ENCODE data around the gene SLC26A8. TPM values are rescaled to one million over a fixed set of nuclear protein-coding genes. Genes with fewer than 3 reads are reported as not detected.

Gene SLC26A8
- total RNA-seq, 1 donor from 2014 or later, result not detected

GRCh38 chr6:36019167-36019566 is 5.3 kb downstream of the SLC26A8 start:
- peaks cover 4% of the 10 kb centered on the region for H3K4me1 Mint-ChIP-seq (ENCODE audit: low read depth, unreplicated experiment)

GRCh38 chr6:36018339-36018738 is 6.1 kb downstream of the SLC26A8 start:
- no peaks in the 10 kb centered on the region for H3K4me1 ChIP-seq (ENCODE audit: insufficient read depth, low read length)
- H3K9ac ChIP-seq (ENCODE audit: low read length), result no peak overlapping the region
- no peaks in the 10 kb centered on the region for H4K20me1 ChIP-seq (ENCODE audit: insufficient read depth, low read length)
- H3K36me3 ChIP-seq (ENCODE audit: insufficient read depth, low read length), result no peaks in the 10 kb centered on the region
- no peaks in the 10 kb centered on the region for H3K9me3 Mint-ChIP-seq (ENCODE audit: unreplicated experiment)
- no peak overlapping the region for H2AFZ ChIP-seq (ENCODE audit: low read depth, low read length)
- H3K27ac ChIP-seq (ENCODE audit: low read depth, low read length), result no peak overlapping the region
- no peaks in the 10 kb centered on the region for H3K9me3 ChIP-seq (ENCODE audit: insufficient read depth, low read depth, low read length)
- FAIRE-seq (no peak), DNase-seq (ENCODE audit: low read depth) (no peak)
- no peaks in the 10 kb centered on the region for H3K79me2 ChIP-seq (ENCODE audit: insufficient read depth, low read length)
- peaks cover 4% of the 10 kb centered on the region for H3K27me3 Mint-ChIP-seq (ENCODE audit: low read depth, unreplicated experiment)
- TF ChIP-seq CTCF (IDR thresholded peaks at IDR 0.05; ENCODE audit: insufficient read depth, low read depth, low read length), result no peak
- no peak for TF ChIP-seq EZH2 (IDR thresholded peaks at IDR 0.05; ENCODE audit: insufficient read depth, low read length)
- H3K4me2 ChIP-seq (ENCODE audit: low read length), result no peak overlapping the region
- no peaks in the 10 kb centered on the region for H3K36me3 Mint-ChIP-seq (ENCODE audit: low read depth, unreplicated experiment)
- H3K4me1 Mint-ChIP-seq (ENCODE audit: low read depth, unreplicated experiment), result no peaks in the 10 kb centered on the region
- peaks cover 3% of the 10 kb centered on the region for H3K27me3 ChIP-seq (ENCODE audit: insufficient read depth, low read length)
- no peak overlapping the region for H3K27ac Mint-ChIP-seq (ENCODE audit: unreplicated experiment)
- H3K4me3 Mint-ChIP-seq (ENCODE audit: unreplicated experiment), result no peak overlapping the region
- H3K4me3 ChIP-seq (ENCODE audit: insufficient read depth, low read depth, low read length), result no peak overlapping the region

More at GRCh38 chr6:36019167-36019566, 5.3 kb downstream of the SLC26A8 start:
- DNase-seq (ENCODE audit: low read depth) (no peak), FAIRE-seq (no peak)
- H2AFZ ChIP-seq (ENCODE audit: low read depth, low read length), result no peak overlapping the region
- no peaks in the 10 kb centered on the region for H3K9me3 Mint-ChIP-seq (ENCODE audit: unreplicated experiment)
- H3K27me3 ChIP-seq (ENCODE audit: insufficient read depth, low read length), result peaks cover 3% of the 10 kb centered on the region
- H3K79me2 ChIP-seq (ENCODE audit: insufficient read depth, low read length), result no peaks in the 10 kb centered on the region
- H3K27me3 Mint-ChIP-seq (ENCODE audit: low read depth, unreplicated experiment), result peaks cover 11% of the 10 kb centered on the region
- no peak overlapping the region for H3K9ac ChIP-seq (ENCODE audit: low read length)
- TF ChIP-seq EZH2 (IDR thresholded peaks at IDR 0.05; ENCODE audit: insufficient read depth, low read length) (no peak), CTCF (IDR thresholded peaks at IDR 0.05; ENCODE audit: insufficient read depth, low read depth, low read length) (no peak)
- no peak overlapping the region for H3K4me3 ChIP-seq (ENCODE audit: insufficient read depth, low read depth, low read length)
- H3K36me3 Mint-ChIP-seq (ENCODE audit: low read depth, unreplicated experiment), result no peaks in the 10 kb centered on the region
- H4K20me1 ChIP-seq (ENCODE audit: insufficient read depth, low read length), result no peaks in the 10 kb centered on the region
- no peak overlapping the region for H3K4me3 Mint-ChIP-seq (ENCODE audit: unreplicated experiment)
- no peak overlapping the region for H3K4me2 ChIP-seq (ENCODE audit: low read length)
- H3K4me1 ChIP-seq (ENCODE audit: insufficient read depth, low read length), result no peaks in the 10 kb centered on the region
- H3K9me3 ChIP-seq (ENCODE audit: insufficient read depth, low read depth, low read length), result no peaks in the 10 kb centered on the region
- H3K36me3 ChIP-seq (ENCODE audit: insufficient read depth, low read length), result no peaks in the 10 kb centered on the region
- H3K27ac Mint-ChIP-seq (ENCODE audit: unreplicated experiment), result no peak overlapping the region
- no peak overlapping the region for H3K27ac ChIP-seq (ENCODE audit: low read depth, low read length)

- TF ChIP-seq CTCF (IDR thresholded peaks at IDR 0.05; ENCODE audit: insufficient read depth, low read depth, low read length) (no peak), EZH2 (IDR thresholded peaks at IDR 0.05; ENCODE audit: insufficient read depth, low read length) (no peak)
- no peaks in the 10 kb centered on the region for H3K4me1 ChIP-seq (ENCODE audit: insufficient read depth, low read length)
- no peaks in the 10 kb centered on the region for H3K4me1 Mint-ChIP-seq (ENCODE audit: low read depth, unreplicated experiment)
- H3K4me3 ChIP-seq (ENCODE audit: insufficient read depth, low read depth, low read length), result no peak overlapping the region
- no peaks in the 10 kb centered on the region for H3K9me3 Mint-ChIP-seq (ENCODE audit: unreplicated experiment)
- no peak overlapping the region for H3K9ac ChIP-seq (ENCODE audit: low read length)
- H3K27me3 Mint-ChIP-seq (ENCODE audit: low read depth, unreplicated experiment), result peaks cover 7% of the 10 kb centered on the region
- H3K27me3 ChIP-seq (ENCODE audit: insufficient read depth, low read length), result peaks cover 9% of the 10 kb centered on the region
- no peak overlapping the region for H3K27ac ChIP-seq (ENCODE audit: low read depth, low read length)
- H3K36me3 Mint-ChIP-seq (ENCODE audit: low read depth, unreplicated experiment), result no peaks in the 10 kb centered on the region
- H3K79me2 ChIP-seq (ENCODE audit: insufficient read depth, low read length), result no peaks in the 10 kb centered on the region
- no peak overlapping the region for H2AFZ ChIP-seq (ENCODE audit: low read depth, low read length)
- H3K4me3 Mint-ChIP-seq (ENCODE audit: unreplicated experiment), result no peak overlapping the region
- H3K9me3 ChIP-seq (ENCODE audit: insufficient read depth, low read depth, low read length), result no peaks in the 10 kb centered on the region
- H3K4me2 ChIP-seq (ENCODE audit: low read length), result no peak overlapping the region
- H4K20me1 ChIP-seq (ENCODE audit: insufficient read depth, low read length), result no peaks in the 10 kb centered on the region
- FAIRE-seq, result no peak
- no peaks in the 10 kb centered on the region for H3K36me3 ChIP-seq (ENCODE audit: insufficient read depth, low read length)
- H3K27ac Mint-ChIP-seq (ENCODE audit: unreplicated experiment), result no peak overlapping the region
- DNase-seq (ENCODE audit: low read depth), result no peak
Measured at GRCh38 chr6:36015666-36016065, 8.8 kb downstream of the SLC26A8 start.
